GM23248 (cell line): ENCODE data around the gene UCP3.

Experiments
- EZH2 ChIP-seq: fragments of 200-600 bp; sonication (generic); IDR thresholded peaks from 2 replicates; pipeline ENCODE4 v1.6.1; 2018; ENCODE audit warnings: antibody characterized with exemption, mild to moderate bottlenecking; ENCODE audit not compliant: insufficient read depth, poor library complexity, severe bottlenecking
- EZH2phosphoT487 ChIP-seq: fragments of 200-600 bp; sonication (generic); IDR thresholded peaks from 2 replicates; pipeline ENCODE4 v1.6.1; 2018; ENCODE audit warnings: antibody characterized with exemption, moderate library complexity, mild to moderate bottlenecking, low read depth; ENCODE audit not compliant: insufficient read depth

GRCh38 chr11:73957654-73958361, 51.1 kb downstream of the UCP3 start:
- no peak for TF ChIP-seq EZH2
- no peak for TF ChIP-seq EZH2phosphoT487
